Measurements from ENCODE around the gene LPCAT1. TPM values are rescaled to one million over a fixed set of nuclear protein-coding genes. Genes with fewer than 3 reads are reported as not detected.
A peak's percentile ranks its signal among the peaks of the same experiment; 100 is the strongest.

The LPCAT1 gene
- total and polyA plus RNA-seq, 2 of the 4 experiments (the other 2 are of a cell fraction): 17.7 to 33.6 TPM

GRCh38 chr5:1516615-1517601 lies 6.9 kb downstream of the LPCAT1 start:
- Histone ChIP-seq H2BK20ac (ENCODE audit: low read depth, low read length) (peak overlapping the region; percentile 84), H2BK5ac (ENCODE audit: low read depth, low read length, poor library complexity, severe bottlenecking) (peak overlapping the region; percentile 93), H3K79me1 (ENCODE audit: low read depth in 1 of 2, low read length in 2 of 2) (peaks cover 35 to 83% of the 10 kb centered on the region in 2 experiments), H2BK120ac (ENCODE audit: low read depth, low read length) (peak overlapping the region; percentile 74), H3K4me1 (ENCODE audit: control insufficient read depth, insufficient read depth, low read length) (peaks cover 36% of the 10 kb centered on the region), H4K8ac (ENCODE audit: low read depth in 2 of 2, low read length in 2 of 2) (peak overlapping the region in 1 of 2 experiments; percentile 77; a peak in 3 of 4 replicates), H2AK5ac (ENCODE audit: low read depth, low read length) (peak overlapping the region; percentile 91), H3K4me3 (ENCODE audit: insufficient read depth, low read depth, low read length) (no peak overlapping the region), H2BK15ac (ENCODE audit: low read depth, low read length) (peak overlapping the region; percentile 27; the same call in 2 of the 3 replicates), H4K20me1 (ENCODE audit: insufficient read depth, low read length) (peaks cover 82% of the 10 kb centered on the region), H3K9ac (ENCODE audit: low read depth, low read length) (peak overlapping the region; percentile 4; the same call in 1 of the 2 replicates), H3K23ac (ENCODE audit: low read depth, low read length) (peak overlapping the region; percentile 57), H4K91ac (ENCODE audit: insufficient read depth, low read depth, low read length) (peak overlapping the region; percentile 88), H3K9me1 (ENCODE audit: insufficient read depth, low read length) (peaks cover 28% of the 10 kb centered on the region), H2AFZ (replicated peaks; ENCODE audit: low read length, poor library complexity) (peak overlapping the region; percentile 38), H3K56ac (ENCODE audit: extremely low read depth, insufficient read depth, low read length) (peak overlapping the region; percentile 62), H3K18ac (ENCODE audit: low read depth, low read length) (peak overlapping the region; percentile 72), H3K9me3 (ENCODE audit: control insufficient read depth, insufficient read depth, low read length) (no peaks in the 10 kb centered on the region), H3K14ac (replicated peaks; ENCODE audit: low read depth, low read length) (peak overlapping the region; percentile 53), H2AK9ac (replicated peaks; ENCODE audit: low read depth, low read length, poor library complexity) (peak overlapping the region; percentile 89), H4K5ac (ENCODE audit: low read depth, low read length) (peak overlapping the region; percentile 59), H3K4me2 (ENCODE audit: low read depth, low read length) (peak overlapping the region; percentile 73), H3K36me3 (ENCODE audit: control insufficient read depth, insufficient read depth, low read length) (peaks cover 41% of the 10 kb centered on the region), H3K27me3 (ENCODE audit: control insufficient read depth, insufficient read depth, low read length) (no peaks in the 10 kb centered on the region), H3K4ac (ENCODE audit: low read depth, low read length) (peak overlapping the region; percentile 87), H3K27ac (ENCODE audit: insufficient read depth, low read length) (peak overlapping the region; percentile 95)
- 73% methylated on average over 7 of the region's 19 CpGs; no CpG with 5 or more reads in 1 of the 2 experiments for WGBS, 2 experiments (ENCODE audit: extremely low coverage in 2 of 2, insufficient read length in 1 of 2)
- no TSS peak for BruUV-seq (replicated peaks)
- ChIA-PET POLR2A (ENCODE audit: unreplicated experiment) (no interaction called here), CTCF (interaction anchor here (0.6 to 0.7 kb wide), 5 partner anchors 15 to 1469 kb away, joined by 3 to 6 read pairs (median 3); no protein-coding TSS in a partner anchor)
- ATAC-seq (ENCODE audit: low read depth) (peak; percentile 77), DNase-seq (peak; percentile 93)
- intact Hi-C loops (cut with micrococcal nuclease) (no loop called here), dilution Hi-C loops (cut with HindIII; ENCODE audit: low sequenced_read_pairs, unreplicated experiment) (no loop called here), in situ Hi-C loops (cut with MboI; ENCODE audit: low sequenced_read_pairs) (no loop called here)
- TF ChIP-seq ELK1 (IDR thresholded peaks at IDR 0.05; ENCODE audit: borderline replicate concordance, low read depth, low read length) (no peak), CTCF (conservative IDR thresholded peaks at IDR 0.05; ENCODE audit: low read depth, low read length) (no peak), CEBPB (IDR thresholded peaks at IDR 0.05; ENCODE audit: low read depth, low read length) (peak; percentile 91), MAFK (IDR thresholded peaks at IDR 0.05; ENCODE audit: low read depth, low read length) (peak; percentile 39; the same call in 1 of the 2 replicates), BHLHE40 (IDR thresholded peaks at IDR 0.05; ENCODE audit: low read depth, low read length) (peak; percentile 5; the same call in 1 of the 2 replicates), MXI1 (IDR thresholded peaks at IDR 0.05; ENCODE audit: borderline replicate concordance, low read depth, low read length) (peak; percentile 67), FOS (IDR thresholded peaks at IDR 0.05; ENCODE audit: low read depth, low read length) (peak; percentile 72), POLR2A (IDR thresholded peaks at IDR 0.05; ENCODE audit: low read depth, low read length) (peak; percentile 59; the same call in 1 of the 2 replicates), RFX5 (IDR thresholded peaks at IDR 0.05; ENCODE audit: low read depth, low read length) (no peak)

All from IMR-90 (cell line).